ENCODE data around the gene TBC1D22A.

DNA sequence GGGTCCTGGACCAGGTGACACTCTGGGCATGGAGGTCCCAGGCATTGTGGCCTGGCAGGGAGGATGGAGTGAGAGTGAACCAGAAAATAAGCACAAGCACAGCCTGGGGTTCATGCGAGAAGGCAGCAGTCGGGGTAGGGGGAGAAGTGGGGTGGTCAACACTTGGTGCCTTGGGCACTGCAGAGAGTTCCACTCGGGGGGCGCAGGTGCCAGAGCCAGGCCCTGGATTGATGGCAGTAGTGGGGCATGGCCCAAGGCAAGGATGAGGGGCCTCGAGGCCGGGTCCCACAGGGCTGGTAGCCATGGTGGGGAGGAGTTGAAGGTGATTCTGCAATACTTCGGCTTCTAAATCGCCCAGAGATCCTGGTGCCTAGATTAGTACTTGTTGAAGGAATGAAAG lies 372.9 kb downstream of the TBC1D22A start:
- TF ChIP-seq, protein P1, sequence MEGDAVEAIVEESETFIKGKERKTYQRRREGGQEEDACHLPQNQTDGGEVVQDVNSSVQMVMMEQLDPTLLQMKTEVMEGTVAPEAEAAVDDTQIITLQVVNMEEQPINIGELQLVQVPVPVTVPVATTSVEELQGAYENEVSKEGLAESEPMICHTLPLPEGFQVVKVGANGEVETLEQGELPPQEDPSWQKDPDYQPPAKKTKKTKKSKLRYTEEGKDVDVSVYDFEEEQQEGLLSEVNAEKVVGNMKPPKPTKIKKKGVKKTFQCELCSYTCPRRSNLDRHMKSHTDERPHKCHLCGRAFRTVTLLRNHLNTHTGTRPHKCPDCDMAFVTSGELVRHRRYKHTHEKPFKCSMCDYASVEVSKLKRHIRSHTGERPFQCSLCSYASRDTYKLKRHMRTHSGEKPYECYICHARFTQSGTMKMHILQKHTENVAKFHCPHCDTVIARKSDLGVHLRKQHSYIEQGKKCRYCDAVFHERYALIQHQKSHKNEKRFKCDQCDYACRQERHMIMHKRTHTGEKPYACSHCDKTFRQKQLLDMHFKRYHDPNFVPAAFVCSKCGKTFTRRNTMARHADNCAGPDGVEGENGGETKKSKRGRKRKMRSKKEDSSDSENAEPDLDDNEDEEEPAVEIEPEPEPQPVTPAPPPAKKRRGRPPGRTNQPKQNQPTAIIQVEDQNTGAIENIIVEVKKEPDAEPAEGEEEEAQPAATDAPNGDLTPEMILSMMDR (IDR thresholded peaks at IDR 0.05) = no peak
- TF ChIP-seq EP300 (IDR thresholded peaks at IDR 0.05) (no peak), POLR2AphosphoS5 (IDR thresholded peaks at IDR 0.05) (no peak), POLR2A (IDR thresholded peaks at IDR 0.05) (no peak)

All from upper lobe of left lung (tissue), 4 donors.